ENCODE measurements around the gene GTF2F2. TPM values are rescaled to one million over a fixed set of nuclear protein-coding genes. Genes with fewer than 3 reads are reported as not detected.

The GTF2F2 gene
- polyA plus RNA-seq = 40.4 and 53.0 TPM in 2 replicates

DNA sequence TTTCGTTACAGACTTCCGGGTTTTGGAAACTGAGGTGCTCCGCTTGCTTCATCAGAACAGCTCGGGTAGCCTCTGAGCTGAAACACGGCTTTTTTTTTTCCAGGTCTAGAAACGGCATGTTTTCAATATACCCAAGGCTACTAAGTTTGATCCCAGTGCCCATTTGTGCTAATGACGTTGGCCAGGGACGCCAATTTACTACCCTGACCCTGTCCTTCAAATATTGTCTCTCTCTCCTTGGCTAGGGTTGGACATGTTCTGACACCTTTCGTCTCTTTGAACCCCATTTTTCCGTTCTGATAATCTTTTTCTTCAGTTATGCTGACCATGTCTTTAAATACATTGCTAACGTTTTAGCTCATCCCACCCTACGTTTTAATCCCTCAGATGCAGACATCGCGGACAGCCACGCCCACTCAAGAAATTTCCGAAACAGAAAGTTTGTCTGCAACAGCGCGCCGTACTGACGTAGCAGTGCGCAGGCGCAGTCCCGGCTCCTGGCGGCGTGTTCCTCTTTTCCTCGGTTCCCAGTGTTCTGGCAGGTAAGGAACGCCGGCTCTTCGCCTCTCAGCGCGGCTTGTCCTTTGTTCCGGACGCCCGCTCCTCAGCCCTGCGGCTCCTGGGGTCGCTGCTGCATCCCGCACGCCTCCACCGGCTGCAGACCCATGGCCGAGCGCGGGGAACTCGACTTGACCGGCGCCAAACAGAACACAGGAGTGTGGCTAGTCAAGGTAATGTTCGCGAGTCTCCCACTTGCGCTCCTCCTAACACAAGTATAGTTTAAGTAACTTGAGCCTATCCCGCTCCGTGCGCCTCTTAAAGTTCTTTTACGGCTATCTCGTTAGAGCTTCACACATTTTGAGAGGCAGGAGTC, at the start of gene GTF2F2:
GTF2F2 (plus strand) TSS at position 520 of the 874 bp plus-strand sequence; CDS start at position 666, 146 bp downstream.

GRCh38 chr13:45200701-45201232, 80.5 kb downstream of the GTF2F2 start, which contains the start of gene KCTD4:
Gene KCTD4 (minus strand): TSS chr13:45201045. CDS start chr13:45194567, 6,478 bp downstream.

Other genes with a start within 250 kb of the GTF2F2 start
- gene NUFIP1, start 131.0 kb upstream of the GTF2F2 start, polyA plus RNA-seq = 3.9 and 9.5 TPM in 2 replicates
- gene GPALPP1, start 131.0 kb upstream of the GTF2F2 start, polyA plus RNA-seq = 15.8 and 16.6 TPM in 2 replicates
- gene KCTD4, start 80.5 kb downstream of the GTF2F2 start, polyA plus RNA-seq = 8.3 TPM in 1 of 2 replicates, not detected in the other
- gene TPT1, start 220.7 kb downstream of the GTF2F2 start, polyA plus RNA-seq = 863 and 865 TPM in 2 replicates

Data from Purkinje cell (primary cell).